HepG2 (cell line): ENCODE measurements around the gene RFC2.

ENCODE experiments used
- BCL6 ChIP-seq: IDR thresholded peaks from 2 replicates; pipeline ENCODE4 v1.6.1; 2016; ENCODE audit warnings: missing genetic modification reagents, missing compliant biosample characterization
- CBX2 ChIP-seq, 2 experiments: fragments of 200-600 bp in 1 of 2; sonication (generic); formaldehyde crosslinking in 1 of 2; IDR thresholded peaks; 2 replicates each; pipeline versions ENCODE4 v1.7.0 to v1.8.1; 2018 to 2022; ENCODE audit warnings: low read depth in 2 of 2, low read length in 1 of 2, mild to moderate bottlenecking in 1 of 2, missing genetic modification reagents in 1 of 2
- KDM2A ChIP-seq: sonication (generic); formaldehyde crosslinking; IDR thresholded peaks from 2 replicates; pipeline ENCODE4 v1.4.0; 2020; ENCODE audit warnings: low read depth, missing genetic modification reagents, borderline replicate concordance
- POLR2AphosphoS5 ChIP-seq: IDR thresholded peaks from 2 replicates; pipeline ENCODE4 v1.6.1; 2012; ENCODE audit warnings: low read depth, low read length
- ZNF44 ChIP-seq: sonication (generic); formaldehyde crosslinking; IDR thresholded peaks from 2 replicates; pipeline ENCODE4 v1.5.1; 2020; ENCODE audit warnings: mild to moderate bottlenecking, missing genetic modification reagents
- ZZZ3 ChIP-seq: sonication (generic); formaldehyde crosslinking; IDR thresholded peaks from 2 replicates; pipeline ENCODE4 v1.4.0; 2020; ENCODE audit warnings: missing genetic modification reagents, mild to moderate bottlenecking, borderline replicate concordance

GRCh38 chr7:74207586-74207985 is 46.6 kb downstream of the RFC2 start:
- no peak for TF ChIP-seq KDM2A (CRISPR knock-in tag)
- TF ChIP-seq ZZZ3 (CRISPR knock-in tag) = no peak
- no peak for TF ChIP-seq ZNF44 (CRISPR knock-in tag)
- TF ChIP-seq BCL6 (CRISPR knock-in tag) = no peak
- TF ChIP-seq POLR2AphosphoS5 = no peak
- TF ChIP-seq CBX2 (IDR thresholded peaks at IDR 0.05; ENCODE audit: low read depth, low read length) = no peak
- TF ChIP-seq CBX2 (CRISPR knock-in tag; IDR thresholded peaks at IDR 0.05; ENCODE audit: low read depth) = no peak
